Lower lobe of right lung (tissue), 2 donors: ENCODE data around the gene KIF3A. TPM values are rescaled to one million over a fixed set of nuclear protein-coding genes. Genes with fewer than 3 reads are reported as not detected.

ENCODE experiments used
- ATAC-seq, 2 donors: fragments of 200-7000 bp; cut with Tn5 transposase; one replicate each; pipeline ENCODE4 v1.9.1; 2020 to 2022; ENCODE audit warnings: mild to moderate bottlenecking in 2 of 2, moderate library complexity in 2 of 2
- DNase-seq: peaks from one replicate; pipeline ENCODE4 v3.0.0-alpha.2; 2020
- H3K27ac ChIP-seq: fragments of 200-600 bp; one replicate; pipeline ENCODE4 v1.8.0; 2022
- H3K27me3 ChIP-seq: fragments of 200-600 bp; one replicate; pipeline ENCODE4 v1.8.0; 2022; ENCODE audit warnings: low read depth
- H3K36me3 ChIP-seq: fragments of 200-600 bp; one replicate; pipeline ENCODE4 v1.8.0; 2022; ENCODE audit warnings: mild to moderate bottlenecking
- H3K4me1 ChIP-seq: fragments of 200-600 bp; one replicate; pipeline ENCODE4 v1.8.0; 2022
- H3K4me3 ChIP-seq: fragments of 200-600 bp; one replicate; pipeline ENCODE4 v1.8.0; 2022; ENCODE audit warnings: mild to moderate bottlenecking
- H3K9me3 ChIP-seq: fragments of 200-600 bp; one replicate; pipeline ENCODE4 v1.8.0; 2022
- CTCF ChIP-seq: fragments of 200-600 bp; IDR thresholded peaks from one replicate; pipeline ENCODE4 v1.8.0; 2022; ENCODE audit warnings: antibody characterized with exemption, mild to moderate bottlenecking
- intact Hi-C: fragments of 100-400 bp; cut with DNase I; formaldehyde crosslinking; loops from one replicate; pipeline ENCODE4 v1.11.0; 2022
- long read RNA-seq: library from polyadenylated mRNA; unstranded; transcript quantifications from one replicate; pipeline ENCODE4 v2.0.0, GENCODE V29; 2021
- total RNA-seq: library from RNA; stranded (reverse); fragmentation: NEBNext Ultra II Directional; extraction: Animal tissue kit (Norgen Biotek cat#: 25700); gene quantifications from one replicate; pipeline ENCODE4 v1.2.1, GENCODE V29; 2021
- donor health status: DM: no; HTN: yes; CAD: no; lungs with severe emphysema.

KIF3A gene
- total RNA-seq = 10.8 TPM
- long read RNA-seq, partial matches to known transcripts = 11 of 17 reads
- long read RNA-seq, other reads (novel, unspliced or antisense) = 6 of 17 reads

- ATAC-seq = peak; percentile 99 to 100
Observed at GRCh38 chr5:132736853-132737833, at the start of gene KIF3A. Gene KIF3A, minus strand, starts transcription at chr5:132737546. Its CDS starts 127 bp downstream, at chr5:132737419.

GRCh38 chr5:132787076-132787475, 49.7 kb upstream of the KIF3A start:
- Histone ChIP-seq H3K4me3 (no peak overlapping the region), H3K36me3 (no peaks in the 10 kb centered on the region), H3K4me1 (no peaks in the 10 kb centered on the region), H3K27ac (no peak overlapping the region), H3K9me3 (no peaks in the 10 kb centered on the region), H3K27me3 (no peaks in the 10 kb centered on the region)
- intact Hi-C loops = no loop called here
- DNase-seq (no peak), ATAC-seq (no peak)
- TF ChIP-seq CTCF = no peak

More at GRCh38 chr5:132736853-132737833, at the start of gene KIF3A:
- H3K4me1 ChIP-seq = peaks cover 7% of the 10 kb centered on the region
- H3K36me3 ChIP-seq = no peaks in the 10 kb centered on the region
- intact Hi-C loops = no loop called here
- TF ChIP-seq CTCF = peak; percentile 17
- H3K4me3 ChIP-seq = peak within 1 kb of the TSS; percentile 78
- no peaks in the 10 kb centered on the region for H3K27me3 ChIP-seq
- DNase-seq = peak; percentile 99
- peak within 1 kb of the TSS; percentile 76 for H3K27ac ChIP-seq
- H3K9me3 ChIP-seq = no peaks in the 10 kb centered on the region

- H3K4me3 ChIP-seq = no peak overlapping the region
- H3K9me3 ChIP-seq = no peaks in the 10 kb centered on the region
- H3K4me1 ChIP-seq = no peaks in the 10 kb centered on the region
- H3K27me3 ChIP-seq = no peaks in the 10 kb centered on the region
- H3K36me3 ChIP-seq = no peaks in the 10 kb centered on the region
- no peak for TF ChIP-seq CTCF
- intact Hi-C loops = no loop called here
- H3K27ac ChIP-seq = no peak overlapping the region
- ATAC-seq (no peak), DNase-seq (no peak)
Observed at GRCh38 chr5:132785864-132786263, 48.5 kb upstream of the KIF3A start.

GRCh38 chr5:132785365-132785764, 48.0 kb upstream of the KIF3A start:
- Histone ChIP-seq H3K4me1 (no peaks in the 10 kb centered on the region), H3K9me3 (no peaks in the 10 kb centered on the region), H3K36me3 (no peaks in the 10 kb centered on the region), H3K4me3 (no peak overlapping the region), H3K27me3 (no peaks in the 10 kb centered on the region), H3K27ac (no peak overlapping the region)
- intact Hi-C loops = no loop called here
- ATAC-seq (no peak), DNase-seq (no peak)
- TF ChIP-seq CTCF = no peak

- ATAC-seq = peak in 1 of 2 donors; percentile 26
- Histone ChIP-seq H3K27me3 (no peaks in the 10 kb centered on the region), H3K9me3 (no peaks in the 10 kb centered on the region), H3K36me3 (no peaks in the 10 kb centered on the region), H3K4me1 (peaks cover 7% of the 10 kb centered on the region), H3K4me3 (no peak overlapping the region), H3K27ac (no peak overlapping the region)
- no peak for DNase-seq
- no peak for TF ChIP-seq CTCF
- intact Hi-C loops = no loop called here
Observed at GRCh38 chr5:132782101-132782500, 44.8 kb upstream of the KIF3A start.
